GM18517 (cell line): Measurements from ENCODE around the gene KDSR.
A peak's percentile ranks its signal among the peaks of the same experiment; 100 is the strongest.

ENCODE experiments used
- ATAC-seq: cut with Tn5 transposase; IDR thresholded peaks from one replicate; pipeline ENCODE4 v1.9.1; 2021; ENCODE audit warnings: mild to moderate bottlenecking, moderate library complexity; ENCODE audit not compliant: unreplicated experiment

The KDSR gene

GRCh38 chr18:63322206-63322605, 44.8 kb downstream of the KDSR start:
- ATAC-seq: no peak

DNA sequence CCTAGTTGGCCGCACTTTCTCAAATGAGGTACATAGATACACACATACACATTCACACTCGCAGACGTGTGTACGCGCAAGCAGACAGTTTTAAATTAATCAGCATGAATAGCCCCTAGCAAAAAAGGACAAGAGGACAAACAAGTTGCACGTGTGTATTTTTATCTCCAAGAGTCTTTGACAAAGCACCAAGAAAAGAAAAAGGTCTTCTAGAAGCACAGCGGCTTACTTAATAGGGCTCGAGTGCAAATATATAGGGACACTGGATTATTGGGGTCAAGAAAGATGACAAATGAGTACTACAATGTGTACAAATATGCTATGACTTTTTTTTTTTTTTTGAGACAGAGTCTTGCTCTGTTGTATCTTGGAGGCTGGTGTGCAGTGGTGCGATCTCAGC, 45.7 kb downstream of the KDSR start:
- no peak for ATAC-seq

DNA sequence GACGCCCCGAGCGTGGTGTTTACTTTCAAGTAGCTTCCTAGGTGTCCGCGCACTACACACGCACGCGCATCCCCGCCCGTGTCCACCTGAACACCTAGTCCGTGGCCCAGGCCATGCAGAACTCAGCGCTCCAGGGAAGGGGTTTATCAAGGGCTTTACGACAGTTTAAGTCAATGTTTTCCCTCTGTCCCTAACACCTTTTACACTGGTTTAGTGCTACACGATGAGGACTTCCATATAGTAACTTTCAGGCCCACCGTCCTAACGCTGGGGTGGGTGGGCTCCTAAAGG, 46.1 kb downstream of the KDSR start:
- ATAC-seq: no peak

DNA sequence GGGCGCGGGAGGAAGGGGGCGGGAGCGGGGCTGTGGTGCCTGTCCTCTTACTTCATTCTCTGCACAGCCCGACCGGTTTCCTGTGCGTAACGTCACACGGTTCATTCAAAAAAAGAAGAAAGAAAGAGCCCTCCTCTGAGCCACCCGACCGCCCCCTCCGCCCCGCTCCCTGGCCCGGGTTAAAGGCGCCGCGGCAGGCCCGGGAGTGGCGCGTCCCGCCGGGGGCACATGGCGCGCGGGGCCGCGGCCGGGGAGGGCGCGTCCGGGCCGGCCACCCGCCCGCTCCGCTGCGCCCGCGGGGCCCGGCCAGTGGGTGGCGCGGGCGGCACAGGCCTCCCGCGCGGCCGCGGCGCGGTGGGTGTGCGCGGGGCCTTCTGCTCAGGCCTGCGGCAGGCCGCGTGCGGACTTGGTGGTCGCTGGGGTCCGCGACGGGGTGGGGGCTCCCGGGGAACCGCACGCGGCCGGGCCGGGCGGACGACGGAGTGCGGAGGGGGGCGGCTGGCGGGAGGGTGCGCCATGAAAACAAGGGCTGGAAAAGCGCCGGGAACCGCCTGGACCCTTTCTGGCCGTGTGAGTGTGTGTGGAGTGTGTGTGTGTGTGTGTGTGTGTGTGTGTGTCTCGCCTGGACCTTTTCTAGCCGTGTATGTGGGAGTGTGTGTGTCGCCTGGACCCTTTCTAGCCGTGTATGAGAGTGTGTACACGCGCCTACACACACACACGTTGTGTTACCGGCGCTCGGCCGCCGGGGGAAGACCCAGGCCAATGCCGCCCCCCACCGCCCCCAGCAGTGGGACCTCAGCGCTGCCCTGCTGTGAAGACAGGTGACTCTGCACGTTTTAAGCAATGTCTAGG, 46.7 kb downstream of the KDSR start:
- ATAC-seq: peak; percentile 57

DNA sequence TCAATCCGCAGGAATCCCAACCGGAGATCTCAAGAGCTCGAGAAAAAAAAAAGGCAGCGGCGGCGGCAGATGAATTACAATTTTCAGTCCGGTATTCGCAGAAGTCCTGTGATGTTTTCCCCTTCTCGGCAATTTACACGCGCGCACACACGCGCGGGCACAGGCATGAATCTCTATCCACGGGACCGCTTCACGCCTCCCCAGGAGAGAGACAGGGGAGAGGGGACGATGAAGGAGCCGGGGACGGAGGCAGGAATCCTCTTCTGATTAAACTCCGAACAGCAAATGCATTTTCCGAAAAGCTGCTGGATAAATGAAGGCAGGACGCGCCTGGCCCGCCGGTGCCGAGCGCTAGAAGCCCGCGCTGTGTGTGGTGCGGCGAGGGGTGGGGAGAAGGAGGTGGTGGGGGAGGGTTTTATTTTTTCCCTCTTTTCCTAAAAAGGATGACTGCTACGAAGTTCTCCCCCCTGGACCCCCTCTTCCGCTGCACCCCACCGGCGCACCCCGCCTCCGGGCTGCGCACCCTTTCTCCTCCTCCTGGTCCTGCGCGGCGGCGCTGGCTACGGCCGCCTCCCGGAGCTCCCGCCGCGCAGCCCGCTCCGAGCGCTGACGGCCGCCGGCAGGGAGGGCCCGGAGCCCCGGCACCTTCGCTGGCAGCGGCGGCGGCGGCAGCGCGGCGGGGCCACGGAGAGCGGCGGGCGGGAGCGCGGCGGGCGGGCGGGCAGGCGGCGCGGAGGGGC, 47.5 kb downstream of the KDSR start, which contains the start of gene BCL2:
Gene BCL2 (minus strand): TSS at position 387 of the 740 bp plus-strand sequence.
- ATAC-seq: no peak

DNA sequence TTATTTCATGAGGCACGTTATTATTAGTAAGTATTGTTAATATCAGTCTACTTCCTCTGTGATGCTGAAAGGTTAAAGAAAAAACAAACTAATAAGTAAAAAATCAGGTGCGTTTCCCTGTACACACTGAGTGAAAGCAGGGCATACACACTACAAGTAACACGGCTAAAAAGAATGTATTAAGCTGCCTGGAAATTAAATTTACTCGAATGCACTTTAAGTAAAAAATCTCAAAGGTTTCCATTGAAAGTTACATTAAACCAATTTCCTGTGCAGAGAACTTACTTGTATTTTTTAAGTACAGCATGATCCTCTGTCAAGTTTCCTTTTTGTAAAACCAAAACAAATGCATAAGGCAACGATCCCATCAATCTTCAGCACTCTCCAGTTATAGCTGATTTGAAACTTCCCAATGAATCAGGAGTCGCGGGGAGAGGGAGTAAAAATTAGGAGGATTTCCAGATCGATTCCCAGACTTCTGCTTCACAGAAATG, 48.1 kb downstream of the KDSR start:
- no peak for ATAC-seq

GRCh38 chr18:63317982-63318888, 48.8 kb downstream of the KDSR start:
- peak; percentile 47 for ATAC-seq

- ATAC-seq: no peak
Observed at GRCh38 chr18:63317556-63317946, 49.5 kb downstream of the KDSR start.

DNA sequence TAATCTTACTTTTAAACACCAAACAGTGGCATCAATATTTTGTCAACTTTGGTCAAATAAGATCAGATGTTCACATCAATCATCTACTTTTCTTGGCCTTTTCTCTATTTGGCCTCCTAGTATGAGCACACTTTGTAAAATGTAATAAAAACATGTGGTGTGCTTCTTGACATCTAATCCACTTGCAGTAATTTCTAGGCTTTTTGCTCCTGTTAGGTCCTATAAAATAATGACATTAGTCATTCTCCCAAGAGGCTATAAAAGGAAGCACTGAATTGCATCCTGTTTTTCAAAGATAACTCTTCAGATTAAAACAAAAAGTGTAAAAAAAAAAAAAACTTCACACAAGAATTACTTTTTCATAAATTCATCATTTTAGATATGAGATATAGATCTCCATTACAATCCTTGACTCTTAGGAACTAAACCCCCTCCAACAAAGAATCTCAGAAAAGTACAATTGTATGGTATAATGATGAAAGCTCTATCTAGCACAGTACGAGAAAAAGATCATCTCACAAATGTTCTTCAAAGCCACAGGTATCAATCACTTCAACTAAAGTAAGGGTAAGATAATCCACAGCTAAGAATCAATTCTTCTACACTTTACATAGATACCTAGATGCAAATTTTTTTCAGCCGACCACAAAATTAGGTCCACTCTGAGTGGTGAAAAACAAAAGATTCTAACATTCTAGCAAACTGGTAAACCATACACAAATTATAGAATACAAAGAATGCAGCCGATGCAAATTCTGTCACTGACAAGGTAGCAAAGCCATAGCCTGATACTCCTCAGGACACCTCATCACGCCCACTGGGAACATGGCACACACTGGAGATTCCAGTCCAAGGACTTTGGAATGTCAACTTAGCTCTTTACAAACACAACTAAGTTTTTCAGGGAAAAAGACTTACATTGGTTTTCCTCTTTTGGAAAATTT, 50.1 kb downstream of the KDSR start:
- peak; percentile 26 for ATAC-seq

GRCh38 chr18:63315876-63316275, 51.1 kb downstream of the KDSR start:
- ATAC-seq: no peak

DNA sequence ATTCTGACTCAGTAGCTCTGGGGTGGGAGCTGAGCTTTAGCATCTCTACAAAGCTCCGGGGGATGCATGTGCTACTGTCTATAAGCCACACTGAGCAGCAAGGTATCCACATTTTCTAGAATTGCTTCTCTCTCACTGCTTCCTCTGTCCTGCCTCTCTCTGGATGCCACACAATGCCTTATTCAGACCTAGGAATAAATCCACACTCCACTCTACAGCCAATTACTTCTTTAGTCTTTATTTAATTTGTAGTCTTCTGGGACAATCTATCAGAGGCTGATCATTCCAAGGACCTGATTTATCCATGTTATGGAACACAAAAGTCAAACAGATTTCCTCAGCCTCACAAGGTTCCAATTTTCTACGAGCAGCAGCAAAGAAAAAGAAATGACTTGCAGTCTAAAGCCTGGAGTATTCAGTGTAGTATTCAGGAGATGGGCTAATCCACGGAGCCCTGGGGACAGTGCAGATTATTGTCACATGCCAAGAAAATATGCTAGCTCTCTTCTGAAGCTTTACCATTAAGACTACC, 51.8 kb downstream of the KDSR start:
- no peak for ATAC-seq

DNA sequence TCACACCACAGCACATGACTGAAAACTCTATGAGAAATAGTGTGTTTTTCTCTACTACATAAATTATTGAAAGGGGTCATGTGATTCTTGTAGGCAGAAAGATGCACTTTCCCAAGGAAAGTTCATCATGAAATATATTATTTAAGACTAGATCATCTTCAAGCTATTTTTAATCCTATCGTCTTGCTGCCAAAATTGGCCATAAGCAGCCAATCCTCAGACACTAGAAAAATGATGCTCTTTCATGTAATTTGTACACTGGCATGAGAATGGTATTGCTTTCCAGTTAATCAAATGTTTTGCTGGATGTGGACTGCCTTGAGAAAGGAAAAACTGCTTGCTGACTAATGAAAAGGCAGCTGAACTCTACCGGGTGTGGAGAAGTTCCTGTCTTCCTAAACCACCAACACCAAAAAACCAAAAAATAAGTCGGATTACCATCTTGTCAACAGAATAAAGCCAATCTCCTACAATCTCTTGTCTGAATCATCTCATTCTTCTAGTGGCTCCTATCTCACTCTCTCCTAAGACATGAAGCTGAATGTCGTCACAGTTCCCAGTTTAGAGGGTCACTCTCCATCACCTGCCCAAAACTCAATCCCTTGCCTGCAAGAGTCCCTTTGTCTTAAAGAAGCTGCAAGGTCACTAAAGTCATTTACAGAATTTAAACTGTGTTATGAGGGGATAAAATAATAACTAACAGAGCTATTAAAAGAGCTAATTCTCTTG, 52.8 kb downstream of the KDSR start:
- ATAC-seq: no peak

GRCh38 chr18:63313396-63313917, 53.5 kb downstream of the KDSR start:
- ATAC-seq: no peak

DNA sequence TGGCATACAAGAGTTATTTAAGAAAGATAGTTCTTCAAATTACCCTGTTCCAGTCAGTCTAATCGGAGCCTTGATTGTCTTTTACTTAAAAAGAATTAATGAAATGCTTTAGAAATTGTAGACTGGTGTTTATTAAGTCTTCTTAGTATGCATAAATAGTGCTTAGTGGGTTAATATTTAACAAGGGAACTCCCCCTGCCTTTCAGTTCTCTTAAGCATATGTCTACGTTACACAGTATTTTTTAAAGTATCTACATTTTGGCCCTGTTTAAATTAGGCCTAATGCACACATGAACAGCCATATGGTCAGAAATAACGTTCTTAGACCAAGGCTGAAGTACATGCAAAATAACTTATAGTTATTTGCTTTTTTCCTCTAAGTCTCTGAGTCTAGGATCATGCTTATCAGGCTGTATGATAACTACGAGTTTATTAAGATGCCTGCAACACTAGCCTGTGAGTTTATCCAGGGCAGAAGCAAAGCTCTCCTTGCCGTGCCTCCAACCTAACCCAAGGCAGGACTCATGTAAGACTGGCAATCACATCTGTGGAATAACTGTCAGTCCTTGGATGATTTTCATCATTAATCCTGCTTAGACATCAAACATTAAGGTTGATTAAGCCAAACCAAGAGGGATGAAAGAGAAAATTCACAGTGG, 54.1 kb downstream of the KDSR start:
- peak; percentile 44 for ATAC-seq

- ATAC-seq: no peak
Observed at GRCh38 chr18:63312019-63312409, 55.0 kb downstream of the KDSR start.

GRCh38 chr18:63311118-63312018, 55.6 kb downstream of the KDSR start:
- ATAC-seq: peak; percentile 72

GRCh38 chr18:63309422-63309821, 57.6 kb downstream of the KDSR start:
- ATAC-seq: no peak
